Liver (tissue), 9 donors: Measurements from ENCODE around the gene HRH2. TPM values are rescaled to one million over a fixed set of nuclear protein-coding genes. Genes with fewer than 3 reads are reported as not detected.

Experiments used
- DNase-seq: peaks from one replicate; pipeline ENCODE4 v3.0.0-alpha.2; 2017; ENCODE audit warnings: low spot score
- H3K27ac ChIP-seq, 2 donors: one replicate each; pipeline ENCODE4 v1.7.0; 2013; ENCODE audit warnings: inconsistent platforms in 2 of 2, low read length in 2 of 2, control low read depth in 1 of 2, low read depth in 1 of 2, mild to moderate bottlenecking in 1 of 2
- H3K27me3 ChIP-seq, 4 donors: one replicate each; pipeline versions ENCODE4 v1.6.1 to v1.7.0; 2013; ENCODE audit warnings: low read length in 3 of 4, inconsistent platforms in 1 of 4, mild to moderate bottlenecking in 1 of 4, moderate library complexity in 1 of 4; ENCODE audit not compliant: control insufficient read depth in 4 of 4, insufficient read depth in 4 of 4
- H3K36me3 ChIP-seq, 4 donors: one replicate each; pipeline versions ENCODE4 v1.6.1 to v1.7.0; 2013; ENCODE audit warnings: low read length in 3 of 4, mild to moderate bottlenecking in 3 of 4, low read depth in 1 of 4, moderate library complexity in 1 of 4; ENCODE audit not compliant: control insufficient read depth in 4 of 4, insufficient read depth in 3 of 4
- H3K4me1 ChIP-seq, 4 donors: one replicate each; pipeline versions ENCODE4 v1.6.1 to v1.7.0; 2013; ENCODE audit warnings: low read length in 3 of 4, mild to moderate bottlenecking in 3 of 4, moderate library complexity in 1 of 4; ENCODE audit not compliant: control insufficient read depth in 4 of 4, insufficient read depth in 4 of 4
- H3K4me3 ChIP-seq, 3 donors: one replicate each; pipeline versions ENCODE4 v1.6.1 to v1.7.0; 2013; ENCODE audit warnings: low read length in 3 of 3, control low read depth in 1 of 3, low read depth in 1 of 3, mild to moderate bottlenecking in 1 of 3
- H3K9ac ChIP-seq, 2 donors: one replicate each; pipeline ENCODE4 v1.7.0; 2013; ENCODE audit warnings: low read length in 2 of 2, mild to moderate bottlenecking in 2 of 2, moderate library complexity in 2 of 2, control low read depth in 1 of 2, low read depth in 1 of 2
- H3K9me3 ChIP-seq, 4 donors: one replicate each; pipeline versions ENCODE4 v1.6.1 to v1.7.0; 2013; ENCODE audit warnings: low read length in 3 of 4; ENCODE audit not compliant: control insufficient read depth in 4 of 4
- EGR1 ChIP-seq, 2 donors: IDR thresholded peaks; 2 replicates each; pipeline ENCODE4 v1.6.1; 2016 to 2018; ENCODE audit warnings: antibody characterized with exemption in 2 of 2, low read depth in 2 of 2
- FOXA1 ChIP-seq: IDR thresholded peaks from 2 replicates; pipeline ENCODE4 v1.6.1; 2016; ENCODE audit warnings: antibody characterized with exemption
- FOXA2 ChIP-seq: IDR thresholded peaks from 2 replicates; pipeline ENCODE4 v1.6.1; 2016; ENCODE audit warnings: antibody characterized with exemption
- GABPA ChIP-seq, 2 donors: IDR thresholded peaks in 1 of 2; conservative IDR thresholded peaks in 1 of 2; 2 replicates each; pipeline ENCODE4 v1.6.1; 2016; ENCODE audit warnings: antibody characterized with exemption in 2 of 2, mild to moderate bottlenecking in 1 of 2, moderate library complexity in 1 of 2
- HNF4A ChIP-seq, 2 donors: conservative IDR thresholded peaks; 2 replicates each; pipeline ENCODE4 v1.6.1; 2016; ENCODE audit warnings: antibody characterized with exemption in 2 of 2, mild to moderate bottlenecking in 2 of 2
- HNF4G ChIP-seq: IDR thresholded peaks from 2 replicates; pipeline ENCODE4 v1.6.1; 2016; ENCODE audit warnings: antibody characterized with exemption
- JUND ChIP-seq, 2 donors: IDR thresholded peaks; 2 replicates each; pipeline ENCODE4 v1.6.1; 2016; ENCODE audit warnings: antibody characterized with exemption in 2 of 2
- NR2F2 ChIP-seq: IDR thresholded peaks from 2 replicates; pipeline ENCODE4 v1.6.1; 2016; ENCODE audit warnings: antibody characterized with exemption
- RAD21 ChIP-seq, 2 donors: IDR thresholded peaks; 2 replicates each; pipeline ENCODE4 v1.6.1; 2016; ENCODE audit warnings: antibody characterized with exemption in 2 of 2, mild to moderate bottlenecking in 2 of 2
- RXRA ChIP-seq, 2 donors: IDR thresholded peaks; 2 replicates each; pipeline ENCODE4 v1.6.1; 2017 to 2018; ENCODE audit warnings: antibody characterized with exemption in 2 of 2, mild to moderate bottlenecking in 1 of 2
- SP1 ChIP-seq: IDR thresholded peaks from 2 replicates; pipeline ENCODE4 v1.6.1; 2018; ENCODE audit warnings: antibody characterized with exemption, mild to moderate bottlenecking
- TAF1 ChIP-seq: conservative IDR thresholded peaks from 2 replicates; pipeline ENCODE4 v1.6.1; 2016; ENCODE audit warnings: antibody characterized with exemption, mild to moderate bottlenecking
- YY1 ChIP-seq: IDR thresholded peaks from 2 replicates; pipeline ENCODE4 v1.6.1; 2016; ENCODE audit warnings: antibody characterized with exemption, mild to moderate bottlenecking
- WGBS: extraction: QIAGEN DNeasy Blood & Tissue Kit; methylation state at CpG from one replicate; pipeline ENCODE4 v1.1.7; 2013; 5-methylcytosine and 5-hydroxymethylcytosine counted together
- polyA plus RNA-seq, 2 donors: library from polyadenylated mRNA; stranded (reverse) in 1 of 2; unstranded in 1 of 2; fragments of 200-250 nt in 1 of 2; fragments of >200 nt in 1 of 2; fragmentation: Nextera tagmentation in 1 of 2; extraction: Ambion mirVana in 1 of 2; gene quantifications; one replicate each; pipeline versions ENCODE4 v1.2.1 to v1.2.3, GENCODE V29; 2013 to 2015
- total RNA-seq, 2 donors: library from RNA; depleted of rRNA; stranded (reverse); fragments of >200 nt; gene quantifications; one replicate each; pipeline ENCODE4 v1.2.3, GENCODE V29; 2014
- TF ChIP-seq, protein P1 (sequence below): IDR thresholded peaks from 2 replicates; pipeline ENCODE4 v1.6.1; 2016; ENCODE audit warnings: antibody characterized with exemption
- TF ChIP-seq, protein P2 (sequence below): IDR thresholded peaks from 2 replicates; pipeline ENCODE4 v1.6.1; 2016; ENCODE audit warnings: antibody characterized with exemption, mild to moderate bottlenecking
- TF ChIP-seq, protein P3 (sequence below): IDR thresholded peaks from 2 replicates; pipeline ENCODE4 v1.6.1; 2016; ENCODE audit warnings: antibody characterized with exemption
- TF ChIP-seq, protein P4 (sequence below): fragments of 150-350 bp; IDR thresholded peaks from 2 replicates; pipeline ENCODE4 v1.5.1; 2017; ENCODE audit warnings: improper control_type of control experiment, low read depth, low read length; ENCODE audit not compliant: missing input control
- TF ChIP-seq, protein P5 (sequence below): IDR thresholded peaks from 2 replicates; pipeline ENCODE4 v1.6.1; 2016; ENCODE audit warnings: antibody characterized with exemption
- donor health status: healthy.
- donor health status: healthy.
- donor health status: healthy.
- donor health status: healthy.
- donor health status: healthy.

The HRH2 gene
- total and polyA plus RNA-seq, 4 donors, result 0.44 to 2.6 (median 1.3) TPM

DNA sequence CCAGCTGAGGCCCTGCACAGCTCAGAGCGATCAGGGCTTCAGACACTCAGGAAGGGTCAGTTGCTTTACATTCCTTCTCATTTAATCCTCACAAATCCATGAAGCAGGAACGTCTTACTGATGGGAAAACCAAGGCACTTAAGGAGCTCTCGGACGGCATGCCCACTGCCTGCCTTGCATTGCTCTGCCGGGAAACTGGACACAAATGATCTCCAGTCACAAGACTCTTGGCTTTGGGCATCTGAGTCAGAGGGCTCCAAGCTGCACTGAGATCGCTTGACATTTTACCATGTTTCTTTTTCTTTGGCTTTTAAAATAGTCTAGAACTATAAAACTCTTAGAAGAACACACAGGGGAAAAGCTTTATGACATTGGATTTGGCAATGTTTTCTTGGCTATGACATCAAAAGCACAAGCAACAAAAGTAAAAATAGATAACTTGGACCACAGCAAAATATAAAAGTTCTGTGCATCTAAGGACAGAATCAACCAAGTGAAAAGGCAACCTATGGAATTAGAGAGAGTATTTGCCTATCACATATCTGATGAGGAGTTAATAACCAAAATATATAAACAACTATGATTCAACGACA is 43.6 kb upstream of the HRH2 start:
- DNase-seq, result no peak
- TF ChIP-seq, protein P1, sequence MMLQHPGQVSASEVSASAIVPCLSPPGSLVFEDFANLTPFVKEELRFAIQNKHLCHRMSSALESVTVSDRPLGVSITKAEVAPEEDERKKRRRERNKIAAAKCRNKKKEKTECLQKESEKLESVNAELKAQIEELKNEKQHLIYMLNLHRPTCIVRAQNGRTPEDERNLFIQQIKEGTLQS, result no peak
- TF ChIP-seq TAF1, result no peak
- no peak for TF ChIP-seq FOXA1
- TF ChIP-seq GABPA (IDR thresholded peaks at IDR 0.05 in 1 of 2, conservative IDR thresholded peaks at IDR 0.05 in 1 of 2), result no peak
- no peak for TF ChIP-seq FOXA2
- TF ChIP-seq SP1, result no peak
- TF ChIP-seq HNF4A (conservative IDR thresholded peaks at IDR 0.05), result no peak
- TF ChIP-seq, protein P2, sequence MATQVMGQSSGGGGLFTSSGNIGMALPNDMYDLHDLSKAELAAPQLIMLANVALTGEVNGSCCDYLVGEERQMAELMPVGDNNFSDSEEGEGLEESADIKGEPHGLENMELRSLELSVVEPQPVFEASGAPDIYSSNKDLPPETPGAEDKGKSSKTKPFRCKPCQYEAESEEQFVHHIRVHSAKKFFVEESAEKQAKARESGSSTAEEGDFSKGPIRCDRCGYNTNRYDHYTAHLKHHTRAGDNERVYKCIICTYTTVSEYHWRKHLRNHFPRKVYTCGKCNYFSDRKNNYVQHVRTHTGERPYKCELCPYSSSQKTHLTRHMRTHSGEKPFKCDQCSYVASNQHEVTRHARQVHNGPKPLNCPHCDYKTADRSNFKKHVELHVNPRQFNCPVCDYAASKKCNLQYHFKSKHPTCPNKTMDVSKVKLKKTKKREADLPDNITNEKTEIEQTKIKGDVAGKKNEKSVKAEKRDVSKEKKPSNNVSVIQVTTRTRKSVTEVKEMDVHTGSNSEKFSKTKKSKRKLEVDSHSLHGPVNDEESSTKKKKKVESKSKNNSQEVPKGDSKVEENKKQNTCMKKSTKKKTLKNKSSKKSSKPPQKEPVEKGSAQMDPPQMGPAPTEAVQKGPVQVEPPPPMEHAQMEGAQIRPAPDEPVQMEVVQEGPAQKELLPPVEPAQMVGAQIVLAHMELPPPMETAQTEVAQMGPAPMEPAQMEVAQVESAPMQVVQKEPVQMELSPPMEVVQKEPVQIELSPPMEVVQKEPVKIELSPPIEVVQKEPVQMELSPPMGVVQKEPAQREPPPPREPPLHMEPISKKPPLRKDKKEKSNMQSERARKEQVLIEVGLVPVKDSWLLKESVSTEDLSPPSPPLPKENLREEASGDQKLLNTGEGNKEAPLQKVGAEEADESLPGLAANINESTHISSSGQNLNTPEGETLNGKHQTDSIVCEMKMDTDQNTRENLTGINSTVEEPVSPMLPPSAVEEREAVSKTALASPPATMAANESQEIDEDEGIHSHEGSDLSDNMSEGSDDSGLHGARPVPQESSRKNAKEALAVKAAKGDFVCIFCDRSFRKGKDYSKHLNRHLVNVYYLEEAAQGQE, result no peak
- TF ChIP-seq EGR1 (IDR thresholded peaks at IDR 0.05; ENCODE audit: low read depth in 2 of 2), result no peak
- TF ChIP-seq, protein P3, sequence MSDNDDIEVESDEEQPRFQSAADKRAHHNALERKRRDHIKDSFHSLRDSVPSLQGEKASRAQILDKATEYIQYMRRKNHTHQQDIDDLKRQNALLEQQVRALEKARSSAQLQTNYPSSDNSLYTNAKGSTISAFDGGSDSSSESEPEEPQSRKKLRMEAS, result no peak
- TF ChIP-seq, protein P4, sequence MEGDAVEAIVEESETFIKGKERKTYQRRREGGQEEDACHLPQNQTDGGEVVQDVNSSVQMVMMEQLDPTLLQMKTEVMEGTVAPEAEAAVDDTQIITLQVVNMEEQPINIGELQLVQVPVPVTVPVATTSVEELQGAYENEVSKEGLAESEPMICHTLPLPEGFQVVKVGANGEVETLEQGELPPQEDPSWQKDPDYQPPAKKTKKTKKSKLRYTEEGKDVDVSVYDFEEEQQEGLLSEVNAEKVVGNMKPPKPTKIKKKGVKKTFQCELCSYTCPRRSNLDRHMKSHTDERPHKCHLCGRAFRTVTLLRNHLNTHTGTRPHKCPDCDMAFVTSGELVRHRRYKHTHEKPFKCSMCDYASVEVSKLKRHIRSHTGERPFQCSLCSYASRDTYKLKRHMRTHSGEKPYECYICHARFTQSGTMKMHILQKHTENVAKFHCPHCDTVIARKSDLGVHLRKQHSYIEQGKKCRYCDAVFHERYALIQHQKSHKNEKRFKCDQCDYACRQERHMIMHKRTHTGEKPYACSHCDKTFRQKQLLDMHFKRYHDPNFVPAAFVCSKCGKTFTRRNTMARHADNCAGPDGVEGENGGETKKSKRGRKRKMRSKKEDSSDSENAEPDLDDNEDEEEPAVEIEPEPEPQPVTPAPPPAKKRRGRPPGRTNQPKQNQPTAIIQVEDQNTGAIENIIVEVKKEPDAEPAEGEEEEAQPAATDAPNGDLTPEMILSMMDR, result no peak
- TF ChIP-seq NR2F2, result no peak
- TF ChIP-seq JUND (IDR thresholded peaks at IDR 0.05), result no peak
- TF ChIP-seq, protein P5, sequence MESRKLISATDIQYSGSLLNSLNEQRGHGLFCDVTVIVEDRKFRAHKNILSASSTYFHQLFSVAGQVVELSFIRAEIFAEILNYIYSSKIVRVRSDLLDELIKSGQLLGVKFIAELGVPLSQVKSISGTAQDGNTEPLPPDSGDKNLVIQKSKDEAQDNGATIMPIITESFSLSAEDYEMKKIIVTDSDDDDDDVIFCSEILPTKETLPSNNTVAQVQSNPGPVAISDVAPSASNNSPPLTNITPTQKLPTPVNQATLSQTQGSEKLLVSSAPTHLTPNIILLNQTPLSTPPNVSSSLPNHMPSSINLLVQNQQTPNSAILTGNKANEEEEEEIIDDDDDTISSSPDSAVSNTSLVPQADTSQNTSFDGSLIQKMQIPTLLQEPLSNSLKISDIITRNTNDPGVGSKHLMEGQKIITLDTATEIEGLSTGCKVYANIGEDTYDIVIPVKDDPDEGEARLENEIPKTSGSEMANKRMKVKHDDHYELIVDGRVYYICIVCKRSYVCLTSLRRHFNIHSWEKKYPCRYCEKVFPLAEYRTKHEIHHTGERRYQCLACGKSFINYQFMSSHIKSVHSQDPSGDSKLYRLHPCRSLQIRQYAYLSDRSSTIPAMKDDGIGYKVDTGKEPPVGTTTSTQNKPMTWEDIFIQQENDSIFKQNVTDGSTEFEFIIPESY, result no peak
- TF ChIP-seq RAD21 (IDR thresholded peaks at IDR 0.05), result no peak
- TF ChIP-seq RXRA (IDR thresholded peaks at IDR 0.05), result no peak
- no peak for TF ChIP-seq YY1
- TF ChIP-seq HNF4G, result no peak
- H3K9me3 ChIP-seq, result no peaks in the 10 kb centered on the region
- WGBS, result 80% methylated on average over 7 of the region's 7 CpGs
- H3K4me1 ChIP-seq, result no peaks in the 10 kb centered on the region
- H3K9ac ChIP-seq, result no peak overlapping the region
- H3K27ac ChIP-seq, result no peak overlapping the region
- H3K36me3 ChIP-seq, result no peaks in the 10 kb centered on the region
- peaks cover 0 to 2% (median under 1%) of the 10 kb centered on the region in 4 donors for H3K27me3 ChIP-seq
- H3K4me3 ChIP-seq, result no peak overlapping the region
